GM18520 (cell line): Measurements from ENCODE around the gene TAGLN3.

Experiments
- ATAC-seq: cut with Tn5 transposase; IDR thresholded peaks from one replicate; pipeline ENCODE4 v1.9.1; 2021; ENCODE audit not compliant: unreplicated experiment

TAGLN3 gene

GRCh38 chr3:112043621-112044201, 45.0 kb downstream of the TAGLN3 start:
- ATAC-seq: peak; percentile 80

DNA sequence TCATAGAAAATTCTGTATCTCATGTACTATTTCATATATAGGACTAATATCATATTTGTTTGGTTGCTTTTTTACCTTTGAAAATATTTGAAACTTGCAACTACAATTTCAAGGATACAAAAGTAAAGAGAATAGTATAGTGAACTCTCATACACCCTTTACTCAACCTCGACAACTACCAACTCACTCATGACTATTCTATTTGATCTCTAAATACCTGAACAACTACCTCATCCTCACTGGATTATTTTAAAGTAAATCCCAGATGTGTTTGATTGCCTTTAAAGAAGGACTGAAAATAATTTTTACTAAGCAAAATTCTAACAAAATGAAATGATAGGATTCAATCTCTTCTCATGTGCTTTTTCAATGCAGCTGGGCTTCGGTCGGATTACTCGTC, 47.9 kb downstream of the TAGLN3 start:
- no peak for ATAC-seq

GRCh38 chr3:112047264-112047663, 48.5 kb downstream of the TAGLN3 start:
- ATAC-seq: no peak

DNA sequence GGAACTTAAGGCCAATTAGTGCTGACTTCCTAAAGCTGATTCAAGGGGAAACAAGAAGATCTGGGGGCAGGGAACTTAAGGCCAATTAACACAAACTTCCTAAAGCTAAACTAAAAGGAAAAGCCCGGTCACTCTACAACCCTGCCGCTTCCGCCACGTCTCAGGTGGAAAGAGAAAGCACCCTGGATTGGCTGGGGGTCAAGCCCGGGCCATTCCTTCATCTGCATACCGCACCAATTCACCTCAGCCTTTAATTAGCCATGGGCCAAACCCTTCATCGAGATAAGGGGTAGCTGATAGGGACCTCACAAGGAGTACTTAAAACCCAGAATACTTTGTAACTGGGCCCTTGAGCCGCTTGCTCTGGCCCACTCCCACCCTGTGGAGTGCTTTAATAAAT, 50.2 kb downstream of the TAGLN3 start:
- ATAC-seq: no peak

- ATAC-seq: no peak
Measured at GRCh38 chr3:112053229-112053628, 54.5 kb downstream of the TAGLN3 start.

- ATAC-seq: no peak
Measured at GRCh38 chr3:112056451-112056929, 57.8 kb downstream of the TAGLN3 start.

- no peak for ATAC-seq
Measured at GRCh38 chr3:112059497-112059896, 60.8 kb downstream of the TAGLN3 start.

DNA sequence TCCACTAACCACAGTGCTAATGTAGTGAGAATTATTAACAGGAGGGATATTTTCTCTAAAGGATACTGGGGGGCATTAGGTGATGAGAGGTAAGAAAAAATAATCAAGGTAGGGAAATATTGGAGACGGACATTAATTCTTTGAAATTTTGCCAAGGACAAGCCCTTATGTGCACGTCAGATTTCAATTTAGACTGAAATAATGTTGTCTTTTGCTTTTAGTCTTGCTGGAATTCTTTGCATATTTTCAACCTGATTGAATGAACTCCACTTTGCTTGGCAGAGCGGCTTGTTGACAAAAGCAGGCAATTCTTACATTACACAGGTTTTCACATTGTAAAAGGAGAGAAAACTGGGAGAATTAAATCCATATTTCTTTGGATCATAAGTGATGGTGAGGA, 62.4 kb downstream of the TAGLN3 start:
- no peak for ATAC-seq
